BLaER1 treated with 17β-estradiol and CSF1 and Interleukin-3, amounts not matched to agents 10 nM and 100 nM (cell line): Measurements from ENCODE around the gene HAUS5.

Source experiments
- H3K27ac ChIP-seq, 11 experiments: shearing (Covaris generic); formaldehyde crosslinking; 2 replicates each; pipeline ENCODE4 v1.8.1; 2022
- H3K27me3 ChIP-seq, 11 experiments: shearing (Covaris generic); formaldehyde crosslinking; 2 replicates each; pipeline ENCODE4 v1.8.1; 2022
- H3K36me3 ChIP-seq, 11 experiments: shearing (Covaris generic); formaldehyde crosslinking; 2 replicates each; pipeline ENCODE4 v1.8.1; 2022
- H3K4me1 ChIP-seq, 10 experiments: shearing (Covaris generic); formaldehyde crosslinking; 2 replicates each; pipeline ENCODE4 v1.8.1; 2022
- H3K4me2 ChIP-seq, 11 experiments: shearing (Covaris generic); formaldehyde crosslinking; 2 replicates each; pipeline ENCODE4 v1.8.1; 2022
- H3K4me3 ChIP-seq, 10 experiments: shearing (Covaris generic); formaldehyde crosslinking; 2 replicates each; pipeline ENCODE4 v1.8.1; 2022
- H3K9ac ChIP-seq, 11 experiments: shearing (Covaris generic); formaldehyde crosslinking; 2 replicates each; pipeline ENCODE4 v1.8.1; 2022
- H3K9me3 ChIP-seq, 11 experiments: shearing (Covaris generic); formaldehyde crosslinking; replicated peaks in 1 of 11; 2 replicates each; pipeline ENCODE4 v1.8.1; 2022
- H4K20me1 ChIP-seq, 11 experiments: shearing (Covaris generic); formaldehyde crosslinking; 2 replicates each; pipeline ENCODE4 v1.8.1; 2022
- Cebpa-rat ChIP-seq, 11 experiments: shearing (Covaris generic); IDR thresholded peaks; 2 replicates each; pipeline ENCODE4 v1.8.1; 2022

HAUS5 gene

DNA sequence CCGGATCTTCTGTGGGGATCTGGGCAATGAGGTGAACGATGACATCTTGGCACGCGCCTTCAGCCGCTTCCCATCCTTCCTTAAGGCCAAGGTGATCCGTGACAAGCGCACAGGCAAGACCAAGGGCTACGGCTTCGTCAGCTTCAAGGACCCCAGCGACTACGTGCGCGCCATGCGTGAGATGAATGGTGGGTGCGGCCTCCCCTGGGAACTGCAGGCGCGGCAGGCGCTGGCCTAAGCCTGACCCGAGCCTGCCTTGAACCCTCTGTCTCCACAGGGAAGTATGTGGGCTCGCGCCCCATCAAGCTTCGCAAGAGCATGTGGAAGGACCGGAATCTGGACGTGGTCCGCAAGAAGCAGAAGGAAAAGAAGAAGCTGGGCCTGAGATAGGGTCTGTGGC lies 24.6 kb downstream of the HAUS5 start:
- no peaks in the 10 kb centered on the region for H3K27me3 ChIP-seq
- H3K9ac ChIP-seq: no peak overlapping the region
- no peak overlapping the region for H3K4me3 ChIP-seq
- H3K4me2 ChIP-seq: no peak overlapping the region
- no peak overlapping the region for H3K27ac ChIP-seq
- H4K20me1 ChIP-seq: peaks cover 0 to 31% (median 0%) of the 10 kb centered on the region in 11 experiments; a peak in 6 of 22 replicates
- H3K4me1 ChIP-seq: peaks cover 10 to 15% (median 13%) of the 10 kb centered on the region in 10 experiments
- H3K9me3 ChIP-seq: no peaks in the 10 kb centered on the region
- peaks cover 63 to 64% (median 64%) of the 10 kb centered on the region in 11 experiments for H3K36me3 ChIP-seq
- TF ChIP-seq Cebpa-rat (IDR thresholded peaks at IDR 0.05): no peak

DNA sequence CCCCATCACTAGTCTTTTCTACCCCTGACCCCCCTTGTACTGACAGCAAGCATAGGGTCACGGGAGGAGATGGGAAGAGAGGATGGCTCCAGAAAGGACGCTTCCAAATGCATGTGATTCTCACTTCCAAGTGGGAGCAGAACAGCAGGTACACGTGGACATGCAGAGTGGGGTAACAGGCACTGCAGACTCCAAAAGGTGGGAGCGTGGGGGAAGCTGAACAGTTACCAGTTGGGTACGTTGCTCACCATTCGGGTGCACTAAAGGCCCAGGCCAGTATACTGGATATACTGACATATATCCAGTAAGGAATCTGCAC lies 26.7 kb downstream of the HAUS5 start:
- Histone ChIP-seq H3K36me3 (peaks cover 42 to 43% (median 42%) of the 10 kb centered on the region in 11 experiments), H3K27ac (no peak overlapping the region), H3K9ac (no peak overlapping the region), H3K4me1 (peaks cover 20 to 33% (median 31%) of the 10 kb centered on the region in 10 experiments), H3K27me3 (no peaks in the 10 kb centered on the region), H4K20me1 (peaks cover 0 to 13% (median 0%) of the 10 kb centered on the region in 11 experiments; a peak in 4 of 22 replicates), H3K4me3 (no peak overlapping the region), H3K9me3 (no peaks in the 10 kb centered on the region), H3K4me2 (no peak overlapping the region)
- no peak for TF ChIP-seq Cebpa-rat (IDR thresholded peaks at IDR 0.05)

DNA sequence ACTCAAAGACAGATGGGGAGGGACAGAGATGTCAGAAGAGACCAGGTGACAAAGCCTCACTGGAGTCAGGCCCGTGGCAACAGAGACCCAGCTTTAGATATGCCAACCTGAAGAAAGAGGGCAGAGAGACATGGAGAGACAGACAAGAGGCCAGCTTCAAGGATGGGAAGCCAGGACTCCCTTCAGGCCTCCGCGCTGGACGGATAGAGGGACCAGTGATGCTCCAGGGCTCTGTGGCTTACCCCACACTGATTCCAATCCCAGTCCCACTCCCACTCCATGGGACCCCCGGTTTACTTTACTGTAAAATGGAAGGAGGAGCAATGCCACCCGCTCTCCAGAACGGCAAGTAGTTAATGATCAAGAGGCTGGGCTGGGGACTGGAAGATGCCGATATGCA lies 27.3 kb downstream of the HAUS5 start:
- H3K36me3 ChIP-seq: peaks cover 36 to 37% (median 37%) of the 10 kb centered on the region in 11 experiments
- peaks cover 24 to 39% (median 36%) of the 10 kb centered on the region in 10 experiments for H3K4me1 ChIP-seq
- H3K27me3 ChIP-seq: no peaks in the 10 kb centered on the region
- H3K9ac ChIP-seq: no peak overlapping the region
- TF ChIP-seq Cebpa-rat (IDR thresholded peaks at IDR 0.05): no peak
- H3K4me3 ChIP-seq: no peak overlapping the region
- peaks cover 0 to 13% (median 0%) of the 10 kb centered on the region in 11 experiments; a peak in 4 of 22 replicates for H4K20me1 ChIP-seq
- H3K4me2 ChIP-seq: no peak overlapping the region
- H3K9me3 ChIP-seq: no peaks in the 10 kb centered on the region
- no peak overlapping the region for H3K27ac ChIP-seq

DNA sequence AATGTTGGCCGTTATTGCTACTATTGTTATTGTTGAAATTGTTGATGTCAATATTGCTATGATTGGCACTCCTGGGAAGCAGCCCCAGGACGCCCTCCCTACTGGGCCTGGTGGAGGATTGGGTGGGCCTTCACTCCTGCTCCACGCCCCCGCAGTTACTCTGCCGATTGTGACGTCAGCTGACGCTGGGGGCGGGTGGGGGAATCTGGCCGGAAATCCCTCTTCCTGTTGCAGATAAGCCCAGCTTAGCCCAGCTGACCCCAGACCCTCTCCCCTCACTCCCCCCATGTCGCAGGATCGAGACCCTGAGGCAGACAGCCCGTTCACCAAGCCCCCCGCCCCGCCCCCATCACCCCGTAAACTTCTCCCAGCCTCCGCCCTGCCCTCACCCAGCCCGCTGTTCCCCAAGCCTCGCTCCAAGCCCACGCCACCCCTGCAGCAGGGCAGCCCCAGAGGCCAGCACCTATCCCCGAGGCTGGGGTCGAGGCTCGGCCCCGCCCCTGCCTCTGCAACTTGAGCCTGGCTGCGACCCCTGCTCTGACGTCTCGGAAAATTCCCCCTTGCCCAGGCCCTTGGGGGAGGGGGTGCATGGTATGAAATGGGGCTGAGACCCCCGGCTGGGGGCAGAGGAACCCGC lies 29.1 kb downstream of the HAUS5 start, which contains the start of gene ETV2:
Gene ETV2, plus strand, starts transcription at position 231 of the 637 bp plus-strand sequence. CDS start 716 bp downstream, outside the sequence.
- peaks cover 41 to 57% (median 51%) of the 10 kb centered on the region in 10 experiments for H3K4me1 ChIP-seq
- peak within 1 kb of the TSS in 6 of 11 experiments; percentile 0 to 82 (median 26); a peak in 6 of 22 replicates for H3K9ac ChIP-seq
- H3K4me3 ChIP-seq: no peak within 1 kb of the TSS; a peak in 1 of 20 replicates
- peaks cover 0 to 10% (median 0%) of the 10 kb centered on the region in 11 experiments; a peak in 4 of 22 replicates for H4K20me1 ChIP-seq
- H3K4me2 ChIP-seq: peak within 1 kb of the TSS; percentile 85 to 100 (median 91)
- H3K27me3 ChIP-seq: no peaks in the 10 kb centered on the region
- peaks cover 18 to 20% (median 19%) of the 10 kb centered on the region in 11 experiments for H3K36me3 ChIP-seq
- TF ChIP-seq Cebpa-rat (IDR thresholded peaks at IDR 0.05): no peak
- H3K9me3 ChIP-seq: no peaks in the 10 kb centered on the region
- H3K27ac ChIP-seq: peak within 1 kb of the TSS in 8 of 11 experiments; percentile 23 to 57 (median 48); a peak in 12 of 22 replicates

DNA sequence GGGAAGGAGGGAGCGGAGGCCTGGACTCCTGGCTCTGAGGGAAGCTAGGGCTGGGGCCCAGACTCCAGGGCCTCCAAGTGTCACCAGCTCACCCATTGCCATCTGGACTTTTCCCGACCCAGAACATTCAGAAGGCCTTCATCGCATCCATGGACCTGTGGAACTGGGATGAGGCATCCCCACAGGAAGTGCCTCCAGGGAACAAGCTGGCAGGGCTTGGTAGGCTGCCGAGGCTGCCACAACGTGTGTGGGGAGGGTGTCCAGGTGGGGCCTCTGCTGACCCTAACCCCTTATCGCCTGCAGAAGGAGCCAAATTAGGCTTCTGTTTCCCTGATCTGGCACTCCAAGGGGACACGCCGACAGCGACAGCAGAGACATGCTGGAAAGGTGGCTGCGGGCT lies 29.8 kb downstream of the HAUS5 start:
- H3K9ac ChIP-seq: peak overlapping the region in 4 of 11 experiments; percentile 0 to 82 (median 24); a peak in 6 of 22 replicates
- H3K4me1 ChIP-seq: peaks cover 47 to 63% (median 54%) of the 10 kb centered on the region in 10 experiments
- peak overlapping the region; percentile 85 to 100 (median 91) for H3K4me2 ChIP-seq
- peak overlapping the region in 6 of 11 experiments; percentile 23 to 57 (median 48); a peak in 8 of 22 replicates for H3K27ac ChIP-seq
- no peak for TF ChIP-seq Cebpa-rat (IDR thresholded peaks at IDR 0.05)
- H3K4me3 ChIP-seq: no peak overlapping the region
- H3K36me3 ChIP-seq: peaks cover 11 to 13% (median 12%) of the 10 kb centered on the region in 11 experiments
- H3K27me3 ChIP-seq: no peaks in the 10 kb centered on the region
- H3K9me3 ChIP-seq: no peaks in the 10 kb centered on the region
- peaks cover 0 to 3% (median 0%) of the 10 kb centered on the region in 11 experiments; a peak in 1 of 22 replicates for H4K20me1 ChIP-seq

DNA sequence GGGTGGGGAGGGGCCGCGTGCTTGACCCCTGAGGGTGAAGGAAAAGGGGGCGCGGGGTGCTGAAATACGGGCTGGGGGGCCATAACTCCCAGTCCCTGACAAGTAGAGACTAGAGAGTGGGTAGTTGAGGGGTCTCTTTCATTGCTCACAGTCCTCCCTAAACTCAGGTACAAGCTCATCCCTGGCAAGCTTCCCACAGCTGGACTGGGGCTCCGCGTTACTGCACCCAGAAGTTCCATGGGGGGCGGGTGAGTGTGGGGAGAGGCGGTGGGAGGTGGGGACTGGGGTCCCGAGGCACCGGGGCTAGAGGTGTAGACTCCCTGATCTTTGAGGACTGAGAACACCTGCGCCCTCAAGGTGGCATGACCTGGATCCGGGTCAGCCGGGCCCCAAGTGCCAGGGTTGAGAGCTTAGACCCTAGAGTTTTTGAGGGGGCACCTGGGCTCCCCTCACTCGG lies 30.3 kb downstream of the HAUS5 start:
- H3K4me1 ChIP-seq: peaks cover 51 to 68% (median 59%) of the 10 kb centered on the region in 10 experiments
- peak overlapping the region; percentile 50 to 86 (median 79); a peak in 21 of 22 replicates for H3K27ac ChIP-seq

DNA sequence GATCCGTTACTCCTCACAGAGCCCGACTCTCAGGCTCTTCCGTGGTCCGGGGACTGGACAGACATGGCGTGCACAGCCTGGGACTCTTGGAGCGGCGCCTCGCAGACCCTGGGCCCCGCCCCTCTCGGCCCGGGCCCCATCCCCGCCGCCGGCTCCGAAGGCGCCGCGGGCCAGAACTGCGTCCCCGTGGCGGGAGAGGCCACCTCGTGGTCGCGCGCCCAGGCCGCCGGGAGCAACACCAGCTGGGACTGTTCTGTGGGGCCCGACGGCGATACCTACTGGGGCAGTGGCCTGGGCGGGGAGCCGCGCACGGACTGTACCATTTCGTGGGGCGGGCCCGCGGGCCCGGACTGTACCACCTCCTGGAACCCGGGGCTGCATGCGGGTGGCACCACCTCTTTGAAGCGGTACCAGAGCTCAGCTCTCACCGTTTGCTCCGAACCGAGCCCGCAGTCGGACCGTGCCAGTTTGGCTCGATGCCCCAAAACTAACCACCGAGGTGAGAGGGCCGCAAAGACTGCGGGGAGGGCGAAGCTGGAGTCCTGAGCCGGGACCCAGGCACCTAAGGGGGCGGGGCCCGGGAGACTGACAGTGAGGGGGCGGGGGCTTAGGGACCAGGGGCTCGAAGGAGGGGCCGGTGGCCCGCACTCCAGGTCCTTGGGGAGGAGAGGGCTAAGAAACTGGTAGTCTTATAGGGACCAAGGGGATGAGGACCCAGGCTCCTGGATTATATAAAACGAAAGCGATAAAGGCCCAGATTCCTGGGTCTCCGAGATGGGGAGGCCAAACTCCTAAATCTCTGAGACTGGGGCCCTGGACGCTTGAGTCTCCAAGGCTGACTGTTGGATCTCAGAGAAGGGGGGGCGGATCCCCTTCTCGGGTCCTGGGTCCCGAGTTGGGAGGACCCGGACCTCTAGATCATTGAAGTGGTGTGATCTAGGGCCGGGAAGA lies 31.0 kb downstream of the HAUS5 start:
- H3K9me3 ChIP-seq: no peaks in the 10 kb centered on the region
- peaks cover 0 to under 1% (median 0%) of the 10 kb centered on the region in 11 experiments; a peak in 3 of 22 replicates for H3K36me3 ChIP-seq
- peak overlapping the region; percentile 50 to 86 (median 79); a peak in 21 of 22 replicates for H3K27ac ChIP-seq
- H3K9ac ChIP-seq: peak overlapping the region; percentile 66 to 84 (median 80); a peak in 21 of 22 replicates
- peaks cover 0 to under 1% (median 0%) of the 10 kb centered on the region in 11 experiments; a peak in 1 of 22 replicates for H4K20me1 ChIP-seq
- H3K4me3 ChIP-seq: peak overlapping the region; percentile 54 to 75 (median 65)
- no peaks in the 10 kb centered on the region for H3K27me3 ChIP-seq
- peaks cover 51 to 70% (median 60%) of the 10 kb centered on the region in 10 experiments for H3K4me1 ChIP-seq
- peak overlapping the region; percentile 85 to 100 (median 91) for H3K4me2 ChIP-seq
- TF ChIP-seq Cebpa-rat (IDR thresholded peaks at IDR 0.05): no peak

More for the DNA sequence above, 30.3 kb downstream of the HAUS5 start:
- peak overlapping the region; percentile 66 to 84 (median 80); a peak in 21 of 22 replicates for H3K9ac ChIP-seq
- H3K4me2 ChIP-seq: peak overlapping the region; percentile 85 to 100 (median 91)
- no peaks in the 10 kb centered on the region for H3K9me3 ChIP-seq
- no peaks in the 10 kb centered on the region for H4K20me1 ChIP-seq
- no peaks in the 10 kb centered on the region for H3K27me3 ChIP-seq
- no peak for TF ChIP-seq Cebpa-rat (IDR thresholded peaks at IDR 0.05)
- peak overlapping the region; percentile 54 to 75 (median 65) for H3K4me3 ChIP-seq
- H3K36me3 ChIP-seq: peaks cover 6 to 8% (median 7%) of the 10 kb centered on the region in 11 experiments

DNA sequence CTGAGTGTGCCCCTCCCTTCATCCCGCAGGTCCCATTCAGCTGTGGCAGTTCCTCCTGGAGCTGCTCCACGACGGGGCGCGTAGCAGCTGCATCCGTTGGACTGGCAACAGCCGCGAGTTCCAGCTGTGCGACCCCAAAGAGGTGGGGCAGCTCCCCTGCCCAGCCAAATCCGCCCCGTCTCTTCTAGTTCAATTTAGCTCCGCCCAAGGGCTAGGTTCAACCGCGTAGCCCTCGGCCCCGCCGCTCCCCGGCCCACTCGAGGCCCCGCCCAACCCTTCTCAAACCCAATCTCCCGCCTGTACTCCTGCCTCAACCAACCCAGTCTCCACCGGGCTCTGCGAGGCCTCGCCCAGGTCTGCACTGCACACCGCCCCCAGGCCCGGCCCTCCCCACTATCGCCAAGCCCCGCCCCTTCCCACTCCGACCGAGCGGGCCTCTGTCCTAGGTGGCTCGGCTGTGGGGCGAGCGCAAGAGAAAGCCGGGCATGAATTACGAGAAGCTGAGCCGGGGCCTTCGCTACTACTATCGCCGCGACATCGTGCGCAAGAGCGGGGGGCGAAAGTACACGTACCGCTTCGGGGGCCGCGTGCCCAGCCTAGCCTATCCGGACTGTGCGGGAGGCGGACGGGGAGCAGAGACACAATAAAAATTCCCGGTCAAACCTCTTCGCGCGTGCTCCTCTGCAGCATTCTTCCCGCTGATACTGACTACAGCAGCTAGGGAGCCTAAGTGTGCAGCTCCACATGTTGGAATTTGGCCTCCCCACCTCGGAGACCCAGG lies 31.9 kb downstream of the HAUS5 start:
- H3K36me3 ChIP-seq: 0 out of 22 replicates have a peak, but pooled peaks cover 0 to 2% (median 0%) of the 10 kb centered on the region in 11 experiments
- no peaks in the 10 kb centered on the region for H3K9me3 ChIP-seq
- peak overlapping the region; percentile 54 to 75 (median 65) for H3K4me3 ChIP-seq
- peak overlapping the region; percentile 85 to 100 (median 91) for H3K4me2 ChIP-seq
- H3K4me1 ChIP-seq: peaks cover 58 to 76% (median 68%) of the 10 kb centered on the region in 10 experiments
- H3K27ac ChIP-seq: peak overlapping the region; percentile 10 to 86 (median 79); a peak in 20 of 22 replicates
- H3K27me3 ChIP-seq: no peaks in the 10 kb centered on the region
- TF ChIP-seq Cebpa-rat (IDR thresholded peaks at IDR 0.05): no peak
- peak overlapping the region; percentile 66 to 84 (median 80); a peak in 21 of 22 replicates for H3K9ac ChIP-seq
- H4K20me1 ChIP-seq: peaks cover 0 to 9% (median 0%) of the 10 kb centered on the region in 11 experiments; a peak in 5 of 22 replicates
